H1 (cell line): ENCODE data around the gene SUPT20H. TPM values are rescaled to one million over a fixed set of nuclear protein-coding genes. Genes with fewer than 3 reads are reported as not detected.
A peak's percentile ranks its signal among the peaks of the same experiment; 100 is the strongest.

Source experiments
- CTCF ChIA-PET: fragments of 300-600 bp; sonication (Branson Sonifier 250); formaldehyde crosslinking; loops from one replicate; lab custom pipeline; 2021; ENCODE audit not compliant: partially characterized antibody; lab: Charles Lee
- POLR2A ChIA-PET: fragments of 300-600 bp; sonication (Branson Sonifier 250); formaldehyde crosslinking; loops from one replicate; lab custom pipeline; 2021; ENCODE audit warnings: inconsistent platforms; ENCODE audit not compliant: partially characterized antibody; lab: Charles Lee
- DNase-seq, 2 experiments: peaks; one replicate each; pipeline versions ENCODE4 v3.0.0 to v3.0.0-alpha.2; 2010 to 2022; ENCODE audit warnings: low spot score in 2 of 2, low read depth in 1 of 2, mixed read lengths in 1 of 2
- FAIRE-seq: peaks from 2 replicates; lab custom pipeline; 2011; peaks lifted over from hg19 to GRCh38; lab: Jason Lieb, UNC
- H2AFZ ChIP-seq: 2 replicates; pipeline ENCODE4 v1.8.1; 2012; ENCODE audit warnings: low read length, inconsistent platforms
- H2AK5ac ChIP-seq: 2 replicates; pipeline ENCODE4 v1.6.1; 2013; ENCODE audit warnings: low read depth, low read length
- H2BK120ac ChIP-seq: replicated peaks from 2 replicates; pipeline ENCODE3; 2013; ENCODE audit warnings: low read depth, low read length, inconsistent platforms
- H2BK12ac ChIP-seq: 2 replicates; pipeline ENCODE4 v1.6.1; 2013; ENCODE audit warnings: low read depth, low read length
- H2BK15ac ChIP-seq: 2 replicates; pipeline ENCODE4 v1.6.1; 2013; ENCODE audit warnings: low read length
- H2BK20ac ChIP-seq: 2 replicates; pipeline ENCODE4 v1.6.1; 2013; ENCODE audit warnings: low read length
- H2BK5ac ChIP-seq: 2 replicates; pipeline ENCODE4 v1.6.1; 2013; ENCODE audit warnings: low read depth, low read length
- H3K14ac ChIP-seq: 2 replicates; pipeline ENCODE4 v1.6.1; 2013; ENCODE audit warnings: inconsistent platforms; ENCODE audit not compliant: insufficient read length
- H3K18ac ChIP-seq: 2 replicates; pipeline ENCODE4 v1.6.1; 2013; ENCODE audit warnings: low read length; ENCODE audit errors: extremely low read depth
- H3K23ac ChIP-seq: 2 replicates; pipeline ENCODE4 v1.6.1; 2013; ENCODE audit warnings: inconsistent platforms; ENCODE audit not compliant: insufficient read length
- H3K23me2 ChIP-seq: 2 replicates; pipeline ENCODE4 v1.6.1; 2013; ENCODE audit warnings: low read depth, low read length
- H3K27ac ChIP-seq: 2 replicates; pipeline ENCODE4 v1.6.1; 2011; ENCODE audit warnings: low read depth, low read length, inconsistent platforms
- H3K27me3 ChIP-seq, 4 experiments: replicated peaks in 1 of 4; 1 replicate in 1 of 4; 2 replicates in 3 of 4; pipeline versions ENCODE4 v1.6.1 to v1.8.1; 2011 to 2013; ENCODE audit warnings: low read length in 3 of 4, mild to moderate bottlenecking in 3 of 4, inconsistent platforms in 2 of 4, mixed read lengths in 2 of 4, moderate library complexity in 1 of 4; ENCODE audit not compliant: control insufficient read depth in 3 of 4, insufficient read depth in 3 of 4; ENCODE audit errors: extremely low read depth in 1 of 4
- H3K36me3 ChIP-seq, 4 experiments: 2 replicates each; pipeline versions ENCODE4 v1.6.1 to v1.8.1; 2011 to 2013; ENCODE audit warnings: mild to moderate bottlenecking in 4 of 4, low read length in 3 of 4, moderate library complexity in 2 of 4, control low read depth in 1 of 4, inconsistent platforms in 1 of 4; ENCODE audit not compliant: insufficient read depth in 4 of 4, control insufficient read depth in 2 of 4
- H3K4ac ChIP-seq: replicated peaks from 2 replicates; pipeline ENCODE3; 2013; ENCODE audit warnings: low read length, low read depth, mixed read lengths, inconsistent platforms; ENCODE audit not compliant: insufficient read length
- H3K4me1 ChIP-seq, 4 experiments: replicated peaks in 1 of 4; 1 replicate in 1 of 4; 2 replicates in 3 of 4; pipeline versions ENCODE4 v1.6.1 to v1.8.1; 2011 to 2013; ENCODE audit warnings: low read length in 3 of 4, inconsistent platforms in 2 of 4, mixed read lengths in 1 of 4; ENCODE audit not compliant: insufficient read depth in 4 of 4, control insufficient read depth in 3 of 4
- H3K4me2 ChIP-seq, 2 experiments: 2 replicates each; pipeline versions ENCODE4 v1.6.1 to v1.8.1; 2011 to 2013; ENCODE audit warnings: low read depth in 2 of 2, low read length in 2 of 2, control low read depth in 1 of 2, inconsistent platforms in 1 of 2, mild to moderate bottlenecking in 1 of 2; ENCODE audit not compliant: insufficient read depth in 1 of 2
- H3K4me3 ChIP-seq, 4 experiments: fragments of 200-600, 300-600 bp in 1 of 4; sonication (generic), shearing (Covaris generic), sonication (Bioruptor Twin) in 1 of 4; 2 replicates each; pipeline versions ENCODE4 v1.5.1 to v1.8.1; 2011 to 2016; ENCODE audit warnings: low read length in 4 of 4, low read depth in 3 of 4, control low read depth in 2 of 4, inconsistent platforms in 2 of 4, mild to moderate bottlenecking in 2 of 4, mixed read lengths in 1 of 4, moderate library complexity in 1 of 4; ENCODE audit not compliant: insufficient read depth in 2 of 4; ENCODE audit errors: extremely low read depth in 1 of 4
- H3K56ac ChIP-seq: replicated peaks from 2 replicates; pipeline ENCODE3; 2013; ENCODE audit warnings: low read depth, mild to moderate bottlenecking, mixed read lengths, low read length, inconsistent platforms; ENCODE audit not compliant: insufficient read length
- H3K79me1 ChIP-seq: 2 replicates; pipeline ENCODE4 v1.6.1; 2013; ENCODE audit warnings: low read depth, low read length, control low read depth
- H3K79me2 ChIP-seq, 2 experiments: 2 replicates each; pipeline versions ENCODE4 v1.6.1 to v1.8.1; 2012 to 2013; ENCODE audit warnings: low read length in 2 of 2, mild to moderate bottlenecking in 2 of 2, inconsistent platforms in 1 of 2; ENCODE audit not compliant: insufficient read depth in 2 of 2, control insufficient read depth in 1 of 2
- H3K9ac ChIP-seq, 4 experiments: replicated peaks in 1 of 4; 1 replicate in 1 of 4; 2 replicates in 3 of 4; pipeline versions ENCODE4 v1.6.1 to v1.8.1; 2011 to 2013; ENCODE audit warnings: low read depth in 3 of 4, low read length in 3 of 4, control low read depth in 2 of 4, mild to moderate bottlenecking in 2 of 4, moderate library complexity in 2 of 4, inconsistent platforms in 1 of 4; ENCODE audit errors: extremely low read depth in 1 of 4
- H3K9me3 ChIP-seq, 2 experiments: 2 replicates each; pipeline versions ENCODE4 v1.6.1 to v1.8.1; 2012 to 2013; ENCODE audit warnings: mild to moderate bottlenecking in 2 of 2, moderate library complexity in 2 of 2, control low read depth in 1 of 2, inconsistent platforms in 1 of 2, low read depth in 1 of 2, low read length in 1 of 2, mixed read lengths in 1 of 2; ENCODE audit not compliant: insufficient read depth in 2 of 2
- H4K20me1 ChIP-seq, 2 experiments: replicated peaks in 1 of 2; 2 replicates each; pipeline versions ENCODE3 to v1.8.1; 2011 to 2013; ENCODE audit warnings: inconsistent platforms in 2 of 2, low read length in 2 of 2, mild to moderate bottlenecking in 1 of 2; ENCODE audit not compliant: insufficient read depth in 2 of 2, control insufficient read depth in 1 of 2
- H4K5ac ChIP-seq: 2 replicates; pipeline ENCODE4 v1.6.1; 2013; ENCODE audit warnings: low read length, low read depth, mixed read lengths, inconsistent platforms; ENCODE audit not compliant: insufficient read length
- H4K8ac ChIP-seq: 2 replicates; pipeline ENCODE4 v1.8.0; 2013; ENCODE audit warnings: mild to moderate bottlenecking, moderate library complexity, low read length, inconsistent platforms; ENCODE audit not compliant: insufficient read depth; ENCODE audit errors: extremely low read depth
- H4K91ac ChIP-seq: replicated peaks from 2 replicates; pipeline ENCODE3; 2013; ENCODE audit warnings: low read length, mixed read lengths, inconsistent platforms; ENCODE audit not compliant: insufficient read length
- RAD21 ChIP-seq, 2 experiments: IDR thresholded peaks in 1 of 2; conservative IDR thresholded peaks in 1 of 2; 2 replicates each; pipeline ENCODE4 v1.6.1; 2011; ENCODE audit warnings: low read depth in 2 of 2, low read length in 2 of 2, improper control_type of control experiment in 1 of 2, inconsistent platforms in 1 of 2, mild to moderate bottlenecking in 1 of 2, moderate library complexity in 1 of 2
- TBP ChIP-seq: IDR thresholded peaks from 2 replicates; pipeline ENCODE4 v1.6.1; 2011; ENCODE audit warnings: low read depth, low read length, improper control_type of control experiment
- WGBS, 2 experiments: shearing (Covaris generic) in 1 of 2; methylation state at CpG; one replicate each; pipeline versions ENCODE4 v1.1.6 to v1.1.7; 2013 to 2015; ENCODE audit warnings: low lambda C conversion rate in 2 of 2, mixed read lengths in 2 of 2, inconsistent platforms in 1 of 2, low coverage in 1 of 2, missing lambda C conversion rate in 1 of 2; ENCODE audit not compliant: insufficient replicate concordance in 2 of 2, insufficient coverage in 1 of 2, insufficient read length in 1 of 2; ENCODE audit errors: extremely low coverage in 1 of 2, missing lambda C conversion rate in 1 of 2; 5-methylcytosine and 5-hydroxymethylcytosine counted together
- polyA plus RNA-seq, 7 experiments: library from polyadenylated mRNA; depleted of rRNA in 3 of 7; stranded (reverse) in 5 of 7; unstranded in 2 of 7; fragments of >200 nt in 5 of 7; fragments of 200-250 nt in 2 of 7; gene quantifications; 1 replicate in 5 of 7; 2 replicates in 1 of 7; 4 replicates in 1 of 7; pipeline versions ENCODE4 v1.2.1 to v1.2.3, GENCODE V29; 2011 to 2013; ENCODE audit warnings: missing spikeins in 2 of 7, mixed read lengths in 2 of 7
- total RNA-seq: library from RNA; stranded (reverse); fragmentation: NEBNext Ultra II Directional; extraction: Animal tissue kit (Norgen Biotek cat#: 25700); gene quantifications from 2 replicates; pipeline ENCODE4 v1.2.1, GENCODE V29; 2021
- TF ChIP-seq, protein P1 (sequence below), 3 experiments: IDR thresholded peaks; 1 replicate in 2 of 3; 2 replicates in 1 of 3; pipeline versions ENCODE4 v1.5.1 to v1.6.1; 2011; ENCODE audit warnings: low read length in 3 of 3, mild to moderate bottlenecking in 3 of 3, inconsistent platforms in 2 of 3, low read depth in 1 of 3, moderate library complexity in 1 of 3; ENCODE audit not compliant: insufficient read depth in 1 of 3; ENCODE audit errors: control extremely low read depth in 1 of 3

The SUPT20H gene
- total and polyA plus RNA-seq, 2 of the 8 experiments (the other 6 are each of a cell fraction or from before 2014, with no cell fraction given): 69.2 to 75.1 TPM

DNA sequence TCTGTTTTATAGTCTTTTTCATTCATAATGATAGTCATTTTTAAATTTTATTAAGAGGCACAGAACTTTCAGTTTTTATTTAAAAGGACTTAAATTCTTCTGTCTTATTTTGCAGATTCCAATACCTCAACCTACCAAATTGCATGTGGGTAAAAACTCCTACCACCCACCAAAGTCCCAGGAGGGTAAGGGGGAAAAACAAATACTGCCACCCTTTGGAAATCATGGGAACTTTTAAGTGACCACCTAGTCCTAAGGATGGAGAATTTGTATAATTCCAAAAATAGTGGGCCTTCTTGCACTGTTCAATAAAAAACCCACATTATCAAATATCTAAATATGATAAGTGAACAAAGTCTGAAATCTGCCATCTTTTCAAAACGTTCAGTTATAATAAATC is 9.7 kb downstream of the SUPT20H start:
- no peak overlapping the region for H3K14ac ChIP-seq
- H2BK20ac ChIP-seq: no peak overlapping the region
- no peak overlapping the region for H4K5ac ChIP-seq
- POLR2A ChIA-PET: interaction anchor here (1.4 kb wide), 1 partner anchor 9 kb away, joined by 5 read pairs; the partner anchor contains the start of gene SUPT20H
- no peaks in the 10 kb centered on the region for H3K23me2 ChIP-seq
- DNase-seq: no peak
- no peaks in the 10 kb centered on the region for H3K79me1 ChIP-seq
- H3K4me1 ChIP-seq: no peaks in the 10 kb centered on the region
- H2BK15ac ChIP-seq: no peak overlapping the region
- H2AK5ac ChIP-seq: no peak overlapping the region
- no peak overlapping the region for H3K23ac ChIP-seq
- no peak overlapping the region for H3K56ac ChIP-seq
- H3K9me3 ChIP-seq: no peaks in the 10 kb centered on the region
- no peak overlapping the region for H2BK12ac ChIP-seq
- peaks cover 0 to 35% (median 9%) of the 10 kb centered on the region in 4 experiments; a peak in 3 of 8 replicates for H3K36me3 ChIP-seq
- peaks cover 4 to 51% of the 10 kb centered on the region in 2 experiments; a peak in 3 of 4 replicates for H3K79me2 ChIP-seq
- H4K20me1 ChIP-seq: peaks cover 2 to 3% of the 10 kb centered on the region in 2 experiments
- WGBS, 2 experiments: 67% methylated on average over 1 of the region's 1 CpG; no CpG with 5 or more reads in 1 of the 2 experiments
- no peak overlapping the region for H2BK120ac ChIP-seq
- H4K91ac ChIP-seq: no peak overlapping the region
- H3K27me3 ChIP-seq: no peaks in the 10 kb centered on the region
- no peak overlapping the region for H3K4me2 ChIP-seq
- H3K27ac ChIP-seq: no peak overlapping the region
- H4K8ac ChIP-seq: no peak overlapping the region
- no peak overlapping the region for H2BK5ac ChIP-seq
- H2AFZ ChIP-seq: no peak overlapping the region
- no peak overlapping the region for H3K18ac ChIP-seq
- TF ChIP-seq RAD21 (IDR thresholded peaks at IDR 0.05 in 1 of 2, conservative IDR thresholded peaks at IDR 0.05 in 1 of 2; ENCODE audit: low read depth in 2 of 2, low read length in 2 of 2): peak in 1 of 2 experiments; percentile 17; a peak in 1 of 4 replicates
- TF ChIP-seq TBP: no peak
- TF ChIP-seq, protein P1, sequence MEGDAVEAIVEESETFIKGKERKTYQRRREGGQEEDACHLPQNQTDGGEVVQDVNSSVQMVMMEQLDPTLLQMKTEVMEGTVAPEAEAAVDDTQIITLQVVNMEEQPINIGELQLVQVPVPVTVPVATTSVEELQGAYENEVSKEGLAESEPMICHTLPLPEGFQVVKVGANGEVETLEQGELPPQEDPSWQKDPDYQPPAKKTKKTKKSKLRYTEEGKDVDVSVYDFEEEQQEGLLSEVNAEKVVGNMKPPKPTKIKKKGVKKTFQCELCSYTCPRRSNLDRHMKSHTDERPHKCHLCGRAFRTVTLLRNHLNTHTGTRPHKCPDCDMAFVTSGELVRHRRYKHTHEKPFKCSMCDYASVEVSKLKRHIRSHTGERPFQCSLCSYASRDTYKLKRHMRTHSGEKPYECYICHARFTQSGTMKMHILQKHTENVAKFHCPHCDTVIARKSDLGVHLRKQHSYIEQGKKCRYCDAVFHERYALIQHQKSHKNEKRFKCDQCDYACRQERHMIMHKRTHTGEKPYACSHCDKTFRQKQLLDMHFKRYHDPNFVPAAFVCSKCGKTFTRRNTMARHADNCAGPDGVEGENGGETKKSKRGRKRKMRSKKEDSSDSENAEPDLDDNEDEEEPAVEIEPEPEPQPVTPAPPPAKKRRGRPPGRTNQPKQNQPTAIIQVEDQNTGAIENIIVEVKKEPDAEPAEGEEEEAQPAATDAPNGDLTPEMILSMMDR (IDR thresholded peaks at IDR 0.05; ENCODE audit: control extremely low read depth in 1 of 3, insufficient read depth in 1 of 3, low read depth in 1 of 3, low read length in 3 of 3): peak in 2 of 3 experiments; percentile 6 to 32; a peak in 2 of 4 replicates
- TF ChIP-seq, all 59 proteins: peak for 2
- H3K4me3 ChIP-seq: no peak overlapping the region
- FAIRE-seq: no peak
- no peak overlapping the region for H3K4ac ChIP-seq
- no peak overlapping the region for H3K9ac ChIP-seq
- CTCF ChIA-PET: no interaction called here
